ENCODE results near the gene SEMA4C. TPM values are rescaled to one million over a fixed set of nuclear protein-coding genes. Genes with fewer than 3 reads are reported as not detected.
"Not testable (repeated sequence)": the region's sequence is repeated elsewhere in the genome, so short reads cannot be mapped to it uniquely, and the experiment has no call there.

Gene SEMA4C
- polyA plus RNA-seq, 4 donors = 36.2 to 43.0 (median 38.0) TPM

DNA sequence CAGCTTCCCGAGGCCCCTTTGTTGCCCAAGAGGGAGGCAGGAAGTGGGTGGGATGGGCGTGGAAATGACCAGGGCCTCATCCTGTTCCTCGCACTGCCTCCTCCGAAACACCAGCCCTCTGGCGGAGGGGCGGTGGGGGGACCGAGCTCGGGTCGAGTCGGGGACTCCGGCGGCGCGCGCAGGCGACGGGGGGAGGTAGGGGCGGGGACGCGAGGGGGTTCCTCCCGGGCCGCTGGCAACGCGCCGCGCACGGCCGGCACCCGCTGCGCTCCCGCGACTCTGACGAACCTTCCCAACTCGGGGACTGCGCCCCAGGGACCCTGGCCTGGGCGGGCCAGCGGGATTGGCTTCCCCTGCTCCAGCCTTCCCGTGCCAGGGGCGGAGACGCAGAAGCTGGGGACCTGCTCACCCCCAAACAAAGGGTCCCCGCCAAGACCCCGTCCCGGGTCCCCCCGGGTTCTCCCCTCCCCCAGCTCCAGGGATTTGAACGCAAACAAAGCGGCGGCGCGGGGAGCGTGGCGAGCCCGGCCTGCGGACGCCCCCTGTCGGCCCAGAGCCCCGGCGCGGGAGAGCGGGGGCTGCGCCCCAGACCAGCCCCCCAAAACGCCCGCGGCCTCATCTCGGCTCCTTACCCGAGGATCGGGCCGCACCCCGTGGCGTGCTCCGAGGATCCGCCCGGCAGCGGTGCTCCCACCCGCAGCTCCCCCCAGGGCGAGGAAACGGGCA, 1.2 kb downstream of the SEMA4C start:
- peak in 2 of 4 donors; percentile 65 to 76 for DNase-seq (ENCODE audit: low read depth in 4 of 4, low spot score in 3 of 4)

DNA sequence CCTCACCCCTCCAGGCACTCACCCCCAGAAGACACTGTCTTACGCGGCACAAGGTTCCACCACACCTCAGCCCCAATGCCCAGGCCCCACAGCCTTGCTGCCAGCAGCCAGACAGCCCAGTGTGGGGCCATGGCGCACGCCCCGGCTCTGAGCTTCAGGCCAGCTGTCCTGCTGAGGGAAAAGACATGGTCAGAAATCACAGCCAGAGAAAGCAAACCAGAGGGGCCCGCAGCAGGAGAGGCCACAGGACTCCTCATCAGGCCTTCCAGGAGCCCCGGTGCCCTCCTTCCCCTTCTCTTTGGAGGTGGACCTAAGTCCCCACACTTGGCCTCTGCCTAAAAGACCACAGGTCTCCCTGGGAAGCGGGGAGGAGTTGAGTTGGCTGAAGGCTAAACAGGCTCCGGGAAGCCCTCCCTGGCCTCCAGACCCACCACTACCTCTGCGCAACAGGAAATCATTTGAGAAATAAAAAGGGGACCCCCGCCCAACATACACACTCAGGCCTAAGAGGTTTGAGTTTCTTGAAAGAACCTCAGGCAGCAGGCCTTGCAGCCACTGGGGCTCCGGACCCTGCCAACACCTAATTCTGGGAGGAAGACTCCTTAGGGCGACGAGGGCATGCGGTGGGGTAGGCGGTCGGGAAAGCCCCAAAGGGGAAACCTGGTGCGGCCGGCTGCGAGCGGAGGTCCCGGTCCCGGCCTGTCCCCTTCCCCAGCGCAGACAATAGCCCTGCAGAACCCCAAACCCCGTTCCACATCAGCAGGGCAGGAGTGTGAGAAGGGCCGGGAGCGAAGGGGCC, 1.9 kb downstream of the SEMA4C start:
- DNase-seq (ENCODE audit: low read depth in 4 of 4, low spot score in 3 of 4) = no peak

DNA sequence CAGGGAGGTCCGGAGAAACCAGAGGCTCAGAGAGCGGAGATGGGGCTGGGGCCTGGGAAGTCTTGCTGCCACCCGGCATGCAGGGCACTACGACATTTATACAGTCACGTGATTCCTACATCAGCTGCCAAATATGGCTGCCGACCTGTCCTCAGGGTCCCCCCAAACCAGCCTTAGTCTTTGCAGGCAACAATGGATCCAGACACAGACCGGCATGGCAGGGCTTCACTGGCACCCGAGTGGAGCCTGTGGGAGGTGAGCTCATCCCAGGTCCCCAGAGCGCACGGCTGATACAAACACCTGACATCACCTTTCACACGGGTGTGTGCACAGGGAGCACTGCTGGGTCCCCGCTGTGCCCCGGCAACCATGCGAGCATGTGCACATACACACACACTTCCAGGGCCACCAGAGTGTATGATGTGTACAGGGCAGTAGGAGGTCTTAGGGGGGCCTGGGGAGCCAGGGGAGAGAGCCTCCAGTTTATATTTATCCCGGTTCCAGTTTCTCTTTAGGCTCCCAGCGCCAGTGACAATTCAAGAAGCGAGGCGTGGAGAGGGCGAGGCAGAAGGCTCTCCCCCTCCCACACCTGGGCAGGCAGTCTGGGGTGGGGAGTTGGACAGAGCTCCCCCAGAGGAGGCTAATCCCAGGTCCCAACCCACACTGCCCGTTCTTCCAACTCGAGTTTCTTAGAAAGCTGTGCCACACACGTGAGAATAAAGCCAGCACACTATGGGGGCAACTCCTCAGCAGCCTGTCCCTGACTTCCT, 2.7 kb downstream of the SEMA4C start:
- no peak for DNase-seq (ENCODE audit: low read depth in 4 of 4, low spot score in 3 of 4)

DNA sequence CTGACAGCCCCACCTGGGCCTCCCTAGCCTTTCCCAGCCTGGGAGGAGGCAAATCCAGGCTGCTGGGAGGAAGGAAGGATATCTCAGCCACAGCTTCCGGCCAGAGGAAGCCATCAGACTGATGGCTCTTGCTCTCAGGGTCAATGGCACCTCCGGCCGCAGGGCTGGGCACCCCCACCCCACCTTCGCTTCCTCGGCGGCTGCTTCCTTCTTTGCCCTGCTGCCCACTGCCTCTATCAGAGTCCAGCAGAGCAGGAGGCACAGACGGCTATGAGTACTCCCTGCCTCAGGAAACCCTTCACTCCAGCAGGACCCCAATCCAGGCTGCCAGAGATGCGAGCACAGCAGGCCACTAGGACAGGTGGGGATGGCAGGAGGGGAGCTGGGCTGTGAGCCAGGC, 3.3 kb downstream of the SEMA4C start:
- no peak for DNase-seq (ENCODE audit: low read depth in 4 of 4, low spot score in 3 of 4)

DNA sequence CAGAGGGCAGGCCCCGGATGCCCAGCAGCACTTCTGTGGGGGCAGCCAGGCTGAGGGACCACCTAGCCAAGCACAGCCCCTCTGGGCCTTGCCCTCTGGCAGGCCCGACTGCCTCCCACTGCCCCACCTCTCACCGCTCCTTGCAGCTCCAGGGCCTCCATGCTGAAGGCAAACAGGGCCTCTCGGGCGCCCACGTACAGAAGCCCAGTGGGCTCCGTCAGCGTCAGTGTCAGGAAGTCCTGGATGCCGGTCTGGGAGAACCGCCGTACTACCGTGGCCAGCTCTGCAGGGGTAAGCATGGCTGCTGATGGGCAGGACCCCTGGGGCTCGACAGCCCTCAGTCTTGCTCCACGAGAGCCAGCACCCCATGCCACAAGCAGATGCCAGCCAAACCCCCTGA, 3.7 kb downstream of the SEMA4C start:
- DNase-seq (ENCODE audit: low read depth in 4 of 4, low spot score in 3 of 4) = no peak

DNA sequence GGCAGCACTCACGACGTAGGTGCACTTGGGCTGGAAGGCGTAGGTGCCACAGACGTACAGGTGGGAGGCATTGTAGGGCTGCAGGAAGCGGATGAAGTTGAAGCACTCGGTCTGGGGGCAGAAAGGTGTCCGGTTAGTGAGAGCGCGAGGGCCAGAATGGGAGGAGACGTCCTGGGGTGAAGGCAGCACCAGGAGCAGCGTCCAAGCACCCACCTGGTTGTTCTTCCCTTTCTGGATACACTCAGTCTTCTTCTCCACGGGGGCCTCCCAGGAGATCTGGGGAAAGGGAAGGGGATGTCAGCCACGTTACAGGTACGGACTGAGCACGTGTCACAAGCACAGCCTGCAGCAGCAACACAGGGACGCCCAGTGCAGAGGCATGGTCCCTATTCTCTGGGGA, 4.2 kb downstream of the SEMA4C start:
- DNase-seq (ENCODE audit: low read depth in 4 of 4, low spot score in 3 of 4) = no peak

DNA sequence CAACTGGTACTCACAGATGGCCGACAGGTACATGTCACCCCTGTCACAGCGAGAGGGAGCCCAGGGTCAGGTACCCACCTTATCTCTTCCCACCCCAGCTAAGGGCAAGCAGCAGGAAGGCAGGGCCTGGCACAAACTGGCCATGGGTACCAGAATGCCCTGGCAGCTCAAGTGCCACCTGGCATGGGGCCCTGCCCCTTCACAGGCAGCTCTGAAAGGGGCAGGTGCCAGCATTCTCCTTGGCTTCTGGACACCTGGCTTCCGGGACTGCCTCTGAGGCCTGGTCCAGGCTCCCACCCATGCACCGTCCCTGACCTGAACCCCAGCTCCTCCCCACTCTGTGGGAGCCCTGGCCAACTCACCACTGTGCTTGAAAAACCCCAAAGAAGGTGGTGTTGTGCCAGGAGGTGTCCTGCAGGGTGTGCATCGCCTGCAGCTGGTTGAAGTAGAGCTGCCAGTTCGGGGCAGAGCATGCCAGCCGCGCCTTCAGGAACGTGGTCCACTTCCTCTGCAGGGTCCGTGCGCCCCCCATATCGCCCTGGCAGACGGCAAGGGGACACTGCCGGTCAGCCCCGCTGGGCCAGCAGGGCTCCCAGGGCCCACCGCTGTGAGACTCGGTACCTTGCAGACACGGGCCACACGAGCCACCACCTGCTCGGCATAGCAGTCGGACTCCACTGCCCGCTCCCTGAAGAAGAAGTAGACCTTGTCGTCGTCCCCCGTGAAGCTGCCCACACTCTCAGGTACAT, 5.4 kb downstream of the SEMA4C start:
- no peak for DNase-seq (ENCODE audit: low read depth in 4 of 4, low spot score in 3 of 4)

DNA sequence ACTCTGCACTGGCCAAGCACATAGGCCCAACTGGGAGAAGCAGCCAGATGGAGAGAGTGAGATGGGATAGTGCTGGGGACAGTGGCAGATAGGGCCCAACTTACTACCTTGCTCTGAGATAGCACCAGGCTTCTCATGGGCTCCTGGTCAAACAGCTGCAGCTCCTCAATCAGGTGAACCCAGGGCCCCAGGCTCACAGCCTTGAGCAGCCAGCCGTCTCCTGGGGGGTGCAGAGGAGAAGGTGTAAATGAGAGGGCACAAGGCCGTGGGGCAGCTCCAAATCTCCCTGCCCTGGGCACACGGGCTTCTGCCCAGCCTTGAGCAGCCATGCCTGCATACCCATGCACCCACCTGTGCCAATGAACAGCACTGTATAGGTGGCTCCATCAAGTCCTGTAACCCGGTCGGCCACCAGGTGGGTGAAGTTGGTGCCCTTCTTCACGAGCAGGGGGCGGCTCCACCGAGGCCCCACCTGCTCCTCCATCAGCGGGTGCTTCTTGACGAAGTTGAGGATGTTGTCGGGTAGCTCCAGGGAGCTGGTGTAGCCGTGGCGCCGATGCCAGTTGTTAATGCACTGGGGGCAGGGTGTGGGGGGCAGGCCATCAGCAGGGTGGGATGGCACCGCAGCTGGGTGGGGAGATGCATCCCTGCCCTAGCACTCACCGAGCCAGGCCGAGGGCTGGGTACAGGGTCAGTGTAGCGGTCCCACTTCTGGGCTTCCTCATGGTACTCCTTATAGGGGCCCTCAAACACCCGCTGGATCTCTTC, 6.1 kb downstream of the SEMA4C start:
- DNase-seq (ENCODE audit: low read depth in 4 of 4, low spot score in 3 of 4) = no peak

DNA sequence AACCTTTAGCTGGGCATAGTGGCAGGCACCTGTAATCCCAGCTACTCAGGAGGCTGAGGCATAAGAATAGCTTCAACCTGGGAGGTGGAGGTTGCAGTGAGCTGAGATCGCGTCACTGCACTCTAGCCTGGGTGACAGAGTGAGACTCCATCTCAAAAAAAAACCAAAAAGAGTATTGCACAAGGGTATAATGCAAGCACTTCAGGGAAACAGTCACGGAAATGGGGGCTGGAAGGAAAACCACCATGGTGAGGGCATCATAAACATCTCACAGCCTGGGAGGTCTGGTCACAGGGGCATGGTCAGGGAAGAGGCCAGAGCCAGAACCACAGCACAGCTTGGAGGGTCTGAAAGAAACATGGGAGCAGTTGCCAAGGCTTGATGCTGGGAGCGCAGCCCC, 6.8 kb downstream of the SEMA4C start:
- not testable (repeated sequence) for DNase-seq (ENCODE audit: low read depth in 4 of 4, low spot score in 3 of 4)

DNA sequence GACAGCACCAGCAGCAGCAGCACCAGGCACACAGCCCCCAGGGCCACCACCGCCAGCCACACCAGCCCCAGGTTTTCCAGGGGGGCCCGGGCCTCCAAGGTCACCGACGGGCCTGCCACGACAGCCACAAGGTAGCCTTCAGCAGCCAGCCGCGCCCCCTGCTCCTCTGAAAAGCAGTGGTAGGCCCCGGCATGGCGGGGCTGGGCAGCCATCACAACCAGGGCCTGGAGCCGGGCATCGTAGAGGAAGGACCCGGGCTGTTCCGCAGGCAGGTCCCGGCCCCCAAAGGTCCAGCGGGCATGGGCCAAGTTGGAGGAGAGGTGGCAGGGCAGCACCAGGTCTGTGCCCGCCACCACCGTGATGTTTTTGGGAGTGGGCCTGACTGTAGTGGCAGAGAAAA, 8.8 kb downstream of the SEMA4C start:
- no peak for DNase-seq (ENCODE audit: low read depth in 4 of 4, low spot score in 3 of 4)

DNA sequence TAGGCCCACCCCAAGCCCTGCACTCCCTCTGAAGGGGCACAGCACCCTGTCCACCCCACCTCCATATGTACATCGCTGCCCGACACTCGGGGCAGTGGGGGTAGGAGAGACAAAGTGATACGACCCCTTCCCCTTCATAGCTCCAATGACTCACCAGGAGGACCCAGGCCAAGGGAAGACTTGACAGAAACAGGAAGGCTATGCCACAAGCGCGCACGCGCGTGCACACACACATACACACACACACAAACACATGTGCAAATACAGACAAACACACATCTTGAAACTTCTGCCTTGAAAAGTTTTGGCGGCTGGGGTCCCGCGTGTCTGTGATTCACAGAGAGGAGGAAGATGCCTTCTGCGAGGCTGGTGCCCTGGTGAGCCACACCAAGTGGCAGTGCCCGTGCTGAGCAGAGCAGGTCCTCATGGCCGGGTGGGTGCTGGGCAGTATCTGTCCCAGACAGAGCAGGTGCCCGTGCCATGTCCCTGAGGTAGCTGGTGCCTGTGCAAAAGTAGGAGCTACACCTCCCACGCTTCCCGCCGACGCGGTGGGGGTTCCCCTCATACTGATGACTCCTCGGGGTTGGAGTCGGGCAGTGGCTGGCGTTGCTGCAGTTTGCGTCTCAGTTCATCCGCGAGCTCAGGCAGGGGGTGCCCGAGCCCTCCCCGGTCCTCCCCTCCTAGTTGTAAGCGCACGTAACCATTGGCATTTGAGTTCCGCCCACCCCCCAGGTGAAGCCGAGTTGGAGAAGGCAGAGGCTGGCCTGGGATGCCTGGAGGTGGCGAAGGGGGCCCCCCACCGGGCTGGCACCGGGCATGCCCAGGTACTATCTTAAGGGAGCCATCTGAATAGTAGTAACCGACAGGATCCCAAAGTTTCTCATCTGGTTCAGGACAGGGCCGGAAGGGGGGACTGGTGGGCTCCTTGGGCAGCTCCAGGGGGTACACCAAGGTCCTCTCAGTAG, 9.5 kb downstream of the SEMA4C start:
- no peak for DNase-seq (ENCODE audit: low read depth in 4 of 4, low spot score in 3 of 4)

DNA sequence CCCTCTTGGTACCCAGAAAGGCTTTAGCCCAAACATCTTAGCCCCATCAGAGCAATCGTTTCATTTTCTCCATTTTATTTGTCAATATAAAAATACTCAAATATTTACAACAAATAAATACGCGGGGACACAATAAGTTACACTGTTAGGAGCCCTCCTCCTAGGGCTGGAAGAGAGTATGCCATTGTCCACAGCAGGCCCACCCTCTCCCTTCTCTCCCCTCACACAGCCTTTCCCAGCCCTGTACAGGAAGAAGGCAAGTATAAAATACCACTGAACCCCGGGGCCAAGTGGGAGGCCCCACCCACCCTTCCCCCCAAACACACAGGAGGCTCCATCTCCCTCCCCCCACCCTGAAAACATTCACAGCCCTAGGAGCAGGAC, 10.2 kb downstream of the SEMA4C start:
- DNase-seq (ENCODE audit: low read depth in 4 of 4, low spot score in 3 of 4) = no peak

DNA sequence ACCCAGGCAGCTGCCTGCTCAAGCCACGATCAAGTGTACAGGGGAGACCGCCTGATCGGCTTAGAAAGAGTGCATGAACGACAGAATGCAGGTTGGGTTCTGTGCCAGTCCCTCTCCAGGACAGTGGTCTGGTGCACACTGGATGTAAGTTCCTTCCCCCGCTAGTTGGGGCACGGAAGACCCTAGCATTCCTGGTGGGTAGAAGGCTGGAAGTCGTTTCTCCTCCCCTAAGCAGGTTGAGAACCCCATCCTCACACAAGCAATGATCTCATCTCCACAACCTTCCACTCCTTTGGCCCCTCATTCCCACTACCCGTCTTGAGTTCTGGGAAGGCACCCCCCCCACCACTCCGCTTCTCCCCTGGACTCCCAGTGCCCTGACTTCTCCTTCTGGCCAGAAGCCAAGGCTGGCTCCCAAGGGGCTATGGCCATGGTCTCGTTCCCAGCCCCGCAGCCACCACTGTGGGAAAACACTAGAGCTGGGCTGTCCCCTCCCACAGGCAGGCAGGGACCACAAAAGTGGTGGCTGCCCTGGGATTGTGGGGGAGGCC, 10.7 kb downstream of the SEMA4C start:
- DNase-seq (ENCODE audit: low read depth in 4 of 4, low spot score in 3 of 4) = no peak

DNA sequence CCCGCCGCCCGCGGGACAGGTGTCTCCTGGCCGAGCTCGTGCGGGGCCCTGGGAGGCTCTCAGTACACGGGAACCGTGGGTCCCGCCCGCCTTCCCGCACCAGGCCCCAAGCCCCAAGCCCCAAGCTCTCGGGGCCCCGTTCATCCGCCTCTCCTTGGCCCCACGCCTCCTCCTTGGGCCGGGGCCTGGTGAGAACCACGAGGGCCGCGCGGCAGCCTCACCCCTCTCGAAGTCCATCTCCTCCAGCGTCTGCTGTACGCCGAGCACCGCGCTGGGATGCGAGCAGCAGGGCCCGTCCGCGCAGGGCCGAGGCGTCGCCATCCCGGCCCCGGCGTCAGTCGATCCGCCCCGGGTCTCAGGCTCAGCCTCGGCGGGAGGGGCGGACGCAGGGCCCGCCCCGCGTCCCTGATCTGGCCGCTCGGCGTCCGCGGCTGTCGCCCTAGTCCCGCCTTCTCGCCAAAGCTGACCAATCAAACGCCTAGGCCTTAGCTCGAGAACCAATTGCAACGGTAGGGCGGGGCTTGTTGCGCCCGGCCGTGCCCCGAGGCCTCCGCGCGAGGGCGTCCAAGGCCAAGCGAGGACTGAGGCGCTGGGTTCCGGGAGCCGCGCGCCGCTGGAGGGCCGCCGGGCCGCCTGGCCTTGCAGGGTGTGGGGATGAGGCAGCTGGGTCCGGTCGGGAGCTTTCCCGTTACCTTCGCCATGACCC, 12.1 kb downstream of the SEMA4C start, which contains the start of gene ANKRD39:
Gene ANKRD39 (minus strand): TSS at position 350 of the 706 bp plus-strand sequence. CDS start 29 bp downstream, at position 321.
- DNase-seq (ENCODE audit: low read depth in 4 of 4, low spot score in 3 of 4) = peak; percentile 97 to 99 (median 99)

DNA sequence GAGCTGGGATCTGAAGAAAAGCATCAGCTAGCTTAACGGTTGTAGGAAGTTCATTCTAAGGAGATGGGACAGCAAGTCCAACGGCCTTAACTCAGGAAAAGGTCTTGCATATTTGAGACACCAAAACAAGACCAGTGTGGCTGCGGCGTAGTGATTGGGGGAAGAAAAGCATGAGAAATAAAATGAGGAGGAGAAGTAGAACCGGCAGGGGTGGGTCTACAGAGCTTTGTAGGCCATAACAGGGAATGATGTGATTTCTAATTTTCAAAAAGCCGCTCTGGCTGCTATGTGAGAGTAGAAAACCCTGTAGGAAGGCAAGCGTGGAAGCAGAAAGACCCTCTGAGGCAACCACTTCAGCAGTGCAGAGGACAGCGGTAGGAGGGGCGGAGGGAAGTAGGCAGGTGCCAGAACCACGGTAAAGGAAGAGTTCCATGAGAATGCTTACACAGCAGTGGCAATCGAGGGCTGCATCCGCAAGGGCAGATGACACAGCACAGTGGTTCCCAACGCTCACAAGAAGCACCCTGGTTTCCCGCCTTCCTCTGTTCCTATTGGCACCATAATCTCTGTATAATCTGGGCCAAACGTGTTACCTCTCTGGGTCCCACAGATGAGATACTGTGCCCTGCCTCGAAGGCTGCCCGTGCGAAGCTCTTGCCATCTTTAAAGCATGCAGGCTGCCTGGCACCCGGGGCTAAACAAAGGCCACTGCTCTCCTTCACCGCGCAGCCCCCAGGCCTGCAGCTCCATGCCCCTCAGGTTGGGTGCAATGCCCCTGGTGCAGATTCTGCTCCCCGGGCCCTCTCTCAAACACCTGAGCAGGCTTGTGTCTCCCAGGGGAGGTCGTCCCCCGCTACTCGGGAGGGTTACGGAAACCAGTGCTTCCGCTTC, 12.9 kb downstream of the SEMA4C start:
- DNase-seq (ENCODE audit: low read depth in 4 of 4, low spot score in 3 of 4) = no peak

DNA sequence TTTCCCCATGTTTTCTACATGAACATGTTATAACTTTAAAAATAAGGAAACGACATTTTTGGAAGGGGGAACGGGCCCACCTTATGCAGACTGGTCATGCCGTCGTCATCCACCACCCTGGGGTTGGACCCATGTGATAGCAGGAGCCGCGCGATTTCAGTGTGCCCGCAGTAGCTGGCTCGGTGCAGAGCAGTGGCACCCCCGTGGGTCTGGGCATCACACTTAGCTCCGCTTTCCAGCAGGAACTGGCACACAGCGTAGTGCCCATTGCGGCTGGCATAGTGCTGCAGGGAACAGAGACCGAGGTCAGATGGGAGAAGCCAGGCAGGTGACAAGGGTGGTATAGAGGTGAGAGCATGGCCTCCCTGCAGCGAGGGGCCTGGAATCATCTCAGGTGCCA, 16.6 kb downstream of the SEMA4C start:
- no peak for DNase-seq (ENCODE audit: low read depth in 4 of 4, low spot score in 3 of 4)

DNA sequence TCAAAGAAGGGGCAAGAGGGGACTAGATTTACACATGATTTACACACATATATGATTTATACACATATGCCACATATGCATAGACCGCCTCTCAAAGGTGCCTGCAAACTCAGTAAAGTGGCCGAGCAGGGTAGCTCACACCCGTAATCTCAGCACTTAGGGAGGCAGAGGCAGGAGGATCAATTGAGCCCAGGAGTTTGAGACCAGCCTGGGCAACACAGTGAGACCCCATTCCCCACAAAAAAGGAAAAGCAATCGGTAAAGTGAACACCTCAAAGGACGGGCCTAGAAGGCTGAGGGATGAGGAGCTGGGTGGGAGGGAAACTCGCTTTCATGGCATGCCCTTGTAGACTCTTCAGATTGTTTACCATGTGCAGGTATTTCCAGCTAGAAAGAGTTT, 17.2 kb downstream of the SEMA4C start:
- DNase-seq (ENCODE audit: low read depth in 4 of 4, low spot score in 3 of 4) = no peak
